Activated naive CD4-positive, alpha-beta T cell treated with anti-CD3 and anti-CD28 coated beads, Interleukin-2, amount 50 U/mL, for 72 hours (primary cell): ENCODE data around the gene UBE2S. TPM values are rescaled to one million over a fixed set of nuclear protein-coding genes. Genes with fewer than 3 reads are reported as not detected.
A peak's percentile ranks its signal among the peaks of the same experiment; 100 is the strongest.

Experiments used
- ATAC-seq, 2 donors: fragments of 150-1000 bp; cut with Tn5 transposase; 2 replicates each; pipeline ENCODE4 v1.10.0; 2021; ENCODE audit warnings: mild to moderate bottlenecking in 2 of 2, moderate library complexity in 2 of 2
- DNase-seq, 2 donors: peaks; one replicate each; pipeline ENCODE4 v3.0.0; 2021 to 2022; ENCODE audit warnings: low spot score in 2 of 2
- H3K27ac Mint-ChIP-seq, 2 donors: one replicate each; pipeline ENCODE4 v1.8.0; 2022; ENCODE audit warnings: mild to moderate bottlenecking in 2 of 2, mixed read lengths in 2 of 2
- H3K36me3 Mint-ChIP-seq, 2 donors: one replicate each; pipeline ENCODE4 v1.8.0; 2022; ENCODE audit warnings: mixed read lengths in 2 of 2
- H3K9me3 Mint-ChIP-seq, 2 donors: one replicate each; pipeline ENCODE4 v1.8.0; 2022; ENCODE audit warnings: mixed read lengths in 2 of 2
- total RNA-seq, 2 donors: library from RNA; stranded (reverse); gene quantifications; one replicate each; pipeline ENCODE4 v1.2.3, GENCODE V29; 2022

The UBE2S gene
- total RNA-seq, 2 donors from 2014 or later, result 192 to 343 TPM

DNA sequence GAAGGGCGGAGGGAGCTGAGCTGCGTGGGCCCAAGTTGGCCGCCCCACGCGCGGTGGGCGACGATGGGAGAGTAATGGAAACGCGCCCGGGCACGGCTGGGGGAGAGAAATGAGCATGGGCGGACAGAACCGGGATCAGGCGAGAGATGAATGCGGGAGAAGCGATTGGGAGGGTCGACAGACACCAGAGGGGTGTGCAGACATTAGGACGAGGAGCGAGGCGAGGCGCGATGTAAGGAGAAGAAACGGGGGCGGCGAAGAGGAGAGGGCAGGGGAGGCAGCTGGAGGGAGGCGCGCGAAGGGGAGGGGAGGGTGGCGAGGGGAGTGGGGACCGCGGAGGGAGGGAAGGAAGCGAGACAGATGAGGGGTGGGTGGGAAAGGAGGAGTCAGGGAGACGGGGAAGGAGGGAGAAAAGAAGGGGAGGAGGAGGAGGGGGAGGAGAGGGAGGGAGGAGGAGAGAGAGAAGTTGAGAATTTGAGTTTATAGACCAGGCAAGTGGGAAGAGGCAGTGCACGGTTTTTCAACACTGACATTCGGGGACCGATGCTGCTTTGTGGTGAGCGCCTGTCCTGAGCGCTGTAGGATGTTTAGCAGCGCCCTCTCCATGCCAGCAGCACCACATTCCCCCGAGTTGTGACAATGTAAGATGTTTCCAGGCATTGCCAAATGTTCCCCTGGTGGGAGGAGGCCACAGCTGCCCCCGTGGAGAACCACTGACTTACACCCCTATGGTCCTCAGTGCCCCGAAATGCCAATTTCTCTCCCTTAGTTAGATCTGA, 35.6 kb upstream of the UBE2S start, which contains the start of gene SHISA7:
SHISA7 (minus strand) TSS at position 256 of the 779 bp plus-strand sequence. CDS start 437 bp downstream, outside the sequence.
- ATAC-seq (no peak), DNase-seq (no peak)
- Mint-ChIP-seq H3K36me3 (peaks cover 7 to 11% of the 10 kb centered on the region in 2 donors), H3K27ac (no peak within 1 kb of the TSS), H3K9me3 (no peaks in the 10 kb centered on the region)

DNA sequence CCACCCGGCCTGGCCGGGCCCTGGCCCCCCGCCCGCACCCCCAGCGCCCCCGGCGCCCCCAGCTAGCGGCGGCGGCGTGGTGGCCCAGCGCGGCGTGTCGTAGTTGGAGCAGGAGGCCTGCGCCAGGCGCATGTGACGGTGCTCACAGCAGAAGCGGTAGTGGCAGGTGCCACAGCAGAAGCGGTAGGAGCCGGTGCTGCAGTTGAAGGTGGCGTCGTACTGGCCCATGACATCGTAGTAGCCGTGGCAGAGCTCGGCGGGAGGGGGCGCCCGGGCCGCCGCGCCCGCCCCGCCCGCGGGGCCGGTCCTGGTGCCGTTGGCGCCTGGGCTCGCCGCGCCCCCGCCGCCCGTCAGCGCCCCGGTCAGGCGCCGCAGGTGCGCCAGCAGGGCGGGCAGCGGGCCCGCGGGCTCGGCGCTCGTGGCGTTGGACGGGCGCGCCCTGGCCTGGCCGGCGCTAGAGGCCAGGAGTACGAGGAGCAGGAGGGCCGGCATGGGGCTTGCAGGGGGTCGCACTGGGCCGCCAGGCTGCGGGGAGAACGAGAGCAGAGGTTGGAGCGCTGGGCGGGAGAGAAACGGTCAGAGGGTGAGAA, 34.9 kb upstream of the UBE2S start:
- peaks cover 7 to 11% of the 10 kb centered on the region in 2 donors for H3K36me3 Mint-ChIP-seq
- no peaks in the 10 kb centered on the region for H3K9me3 Mint-ChIP-seq
- peak in 1 of 2 donors; percentile 39 for ATAC-seq
- no peak for DNase-seq
- no peak overlapping the region for H3K27ac Mint-ChIP-seq

DNA sequence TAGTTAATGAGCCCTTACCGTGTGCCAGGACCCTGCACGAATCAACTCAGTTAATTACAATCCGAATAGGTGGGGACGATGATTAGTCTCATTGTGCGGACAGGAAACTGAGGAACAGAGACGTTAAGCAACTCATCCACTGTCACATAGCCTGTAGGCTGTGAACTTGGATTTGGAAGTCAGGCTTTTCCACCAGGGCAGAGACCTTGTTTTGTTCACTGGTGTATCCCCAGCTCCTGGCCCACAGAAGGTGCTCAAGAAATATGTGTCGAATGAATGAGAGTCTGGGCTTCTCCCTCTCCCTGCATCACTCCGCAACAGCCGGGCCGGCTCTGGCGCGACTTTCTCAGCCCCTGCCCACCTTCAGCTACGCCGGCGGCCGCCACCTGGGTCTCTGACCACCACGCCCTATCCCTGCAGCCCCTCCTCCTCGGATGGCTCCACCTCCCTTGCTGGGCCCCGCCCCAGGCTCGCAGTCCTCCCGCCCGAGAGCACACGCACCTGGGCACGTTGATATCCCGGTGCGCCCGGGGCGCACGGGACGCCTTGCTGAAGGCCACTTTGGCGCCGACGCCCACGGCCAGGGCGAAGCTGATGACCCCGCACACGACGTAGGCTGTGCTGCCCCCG, 34.2 kb upstream of the UBE2S start:
- Mint-ChIP-seq H3K36me3 (peaks cover 7 to 11% of the 10 kb centered on the region in 2 donors), H3K27ac (no peak overlapping the region), H3K9me3 (no peaks in the 10 kb centered on the region)
- ATAC-seq, result peak in 1 of 2 donors; percentile 54
- DNase-seq, result no peak

DNA sequence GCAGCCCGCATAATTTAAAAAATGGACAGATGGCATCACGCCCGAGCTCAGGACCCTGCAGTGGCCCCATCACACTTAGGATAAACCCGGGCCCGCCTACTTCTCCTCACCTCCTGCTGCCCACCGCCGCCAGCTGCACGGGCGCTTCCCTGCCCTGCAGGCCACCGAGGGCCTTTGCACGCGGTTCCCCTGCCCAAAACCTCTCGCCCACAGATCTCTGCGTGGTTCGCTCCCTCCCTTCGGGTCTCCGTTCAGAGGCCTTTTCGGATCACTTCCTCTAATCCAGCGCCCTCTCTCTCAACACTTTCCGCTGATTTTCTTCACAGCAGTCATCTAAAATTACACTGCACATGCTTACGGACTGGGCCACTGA, 33.7 kb upstream of the UBE2S start:
- Mint-ChIP-seq H3K27ac (no peak overlapping the region), H3K9me3 (no peaks in the 10 kb centered on the region), H3K36me3 (peaks cover 7 to 11% of the 10 kb centered on the region in 2 donors)
- ATAC-seq, result no peak
- no peak for DNase-seq

DNA sequence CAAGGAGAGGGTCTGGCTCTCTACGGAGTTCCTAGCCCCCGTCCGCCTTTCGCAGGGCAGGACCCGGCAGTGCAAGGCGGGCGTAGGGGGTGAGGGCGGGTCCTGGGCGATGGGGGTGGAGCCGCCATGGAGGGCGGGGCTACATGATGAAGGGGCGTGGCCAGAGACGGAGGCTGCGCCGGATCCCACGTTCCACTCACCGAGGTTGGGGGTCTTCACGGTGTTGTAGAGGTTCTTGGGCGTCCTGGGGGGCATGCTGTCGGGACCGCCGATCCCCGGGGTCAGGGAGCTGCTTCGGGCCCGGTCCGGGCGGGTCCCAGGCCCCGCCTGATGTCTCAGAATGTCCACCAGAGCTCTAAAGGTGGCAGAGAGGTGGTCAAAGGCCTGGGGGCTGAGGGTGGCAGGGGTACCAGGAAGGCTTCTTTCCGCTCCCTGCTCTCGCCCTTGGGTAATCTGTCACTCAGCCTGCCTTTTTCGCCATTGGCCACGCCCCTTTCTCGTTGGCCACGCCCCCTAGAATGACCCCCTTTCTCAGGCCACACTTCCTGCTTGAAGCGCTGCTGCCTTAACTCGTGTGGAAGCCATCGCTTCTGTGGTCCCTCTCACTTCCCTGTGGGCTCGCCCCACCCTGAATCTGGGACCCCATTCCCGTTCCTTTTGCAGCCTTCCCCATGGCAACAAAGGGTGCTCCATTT, 33.0 kb upstream of the UBE2S start:
- ATAC-seq (peak in 1 of 2 donors; percentile 49), DNase-seq (no peak)
- peaks cover 7 to 11% of the 10 kb centered on the region in 2 donors for H3K36me3 Mint-ChIP-seq
- no peak overlapping the region for H3K27ac Mint-ChIP-seq
- no peaks in the 10 kb centered on the region for H3K9me3 Mint-ChIP-seq

DNA sequence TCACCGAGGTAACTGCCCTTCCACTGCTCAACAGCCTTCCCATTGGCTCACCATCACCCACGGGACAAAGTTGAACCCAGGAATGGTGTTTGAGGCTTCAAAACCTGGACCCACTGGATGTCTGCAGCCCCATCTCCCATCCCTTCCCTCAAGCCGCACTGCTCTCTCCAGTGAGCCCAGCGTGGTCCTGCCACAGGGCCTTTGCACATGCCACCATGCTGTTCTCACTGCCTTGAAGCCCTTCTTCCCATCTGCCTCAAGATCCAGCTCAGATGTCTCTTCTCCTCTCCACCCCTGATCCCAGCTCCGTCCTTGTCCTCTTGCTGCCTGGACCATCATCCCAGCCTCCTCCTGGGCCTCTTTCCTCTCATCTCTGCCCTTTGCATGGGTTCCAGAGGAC, 31.5 kb upstream of the UBE2S start:
- H3K36me3 Mint-ChIP-seq, result peaks cover 7 to 11% of the 10 kb centered on the region in 2 donors
- no peaks in the 10 kb centered on the region for H3K9me3 Mint-ChIP-seq
- DNase-seq, result no peak
- no peak for ATAC-seq
- no peak overlapping the region for H3K27ac Mint-ChIP-seq

DNA sequence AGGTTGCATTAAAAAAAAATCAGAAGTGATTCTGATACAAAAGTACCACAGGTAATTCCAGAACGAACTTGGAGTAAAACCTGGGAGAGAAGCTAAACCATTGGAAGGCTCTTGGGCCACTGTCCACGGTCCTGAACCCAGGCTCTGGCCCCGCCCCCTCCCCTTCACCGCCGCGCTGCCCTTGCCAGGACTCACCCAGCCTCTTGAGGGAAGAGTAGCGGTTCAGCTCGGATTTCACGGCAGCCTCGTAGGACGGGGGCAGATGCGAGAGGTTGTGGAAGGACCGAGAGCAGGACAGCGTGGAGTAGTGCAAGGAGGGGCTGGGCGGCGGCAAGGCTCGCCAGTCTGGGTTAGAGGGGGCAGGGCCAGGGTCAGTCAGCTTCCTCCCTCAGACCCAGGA, 29.8 kb upstream of the UBE2S start:
- H3K9me3 Mint-ChIP-seq, result no peaks in the 10 kb centered on the region
- peak in 1 of 2 donors; percentile 24 for ATAC-seq
- no peak overlapping the region for H3K27ac Mint-ChIP-seq
- peaks cover 7 to 11% of the 10 kb centered on the region in 2 donors for H3K36me3 Mint-ChIP-seq
- DNase-seq, result no peak

DNA sequence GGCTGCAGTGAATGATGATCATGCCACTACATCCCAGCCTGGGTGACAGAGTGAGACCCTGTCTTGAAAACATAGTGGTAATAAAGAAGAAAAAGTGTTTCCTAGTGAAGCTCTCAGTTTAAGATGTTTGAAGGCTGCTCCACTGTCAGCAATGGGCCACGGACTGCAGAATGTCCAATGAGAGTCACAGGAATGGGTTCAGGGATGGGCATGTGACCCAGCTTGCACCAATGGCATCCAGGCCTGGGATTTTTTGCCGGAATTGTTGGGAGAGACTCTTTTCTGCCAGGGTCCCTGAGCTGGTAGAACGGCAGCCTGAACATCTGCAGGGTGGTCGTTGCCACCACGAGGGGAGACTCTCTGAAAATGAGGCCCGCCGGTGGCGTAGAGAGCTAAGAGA, 29.3 kb upstream of the UBE2S start:
- no peak overlapping the region for H3K27ac Mint-ChIP-seq
- no peak for DNase-seq
- H3K36me3 Mint-ChIP-seq, result peaks cover 7 to 11% of the 10 kb centered on the region in 2 donors
- H3K9me3 Mint-ChIP-seq, result no peaks in the 10 kb centered on the region
- ATAC-seq, result no peak

DNA sequence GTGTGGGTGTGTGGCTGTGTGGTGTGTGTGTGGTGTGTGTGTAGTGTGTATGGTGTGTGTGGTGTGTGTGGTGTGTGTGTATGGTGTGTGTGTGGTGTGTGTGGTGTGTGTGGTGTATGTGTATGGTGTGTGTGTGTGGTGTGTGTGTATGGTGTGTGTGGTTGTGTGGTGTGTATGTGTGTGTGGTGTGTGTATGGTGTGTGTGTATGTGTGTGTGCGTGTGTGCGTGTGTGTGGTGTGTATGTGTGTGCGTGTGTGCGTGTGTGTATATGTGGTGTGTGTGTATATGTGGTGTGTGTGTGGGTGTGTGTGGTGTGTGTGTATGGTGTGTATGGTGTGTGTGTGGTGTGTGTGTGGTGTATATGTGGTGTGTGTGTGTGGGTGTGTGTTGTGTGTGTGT, 27.4 kb upstream of the UBE2S start:
- peaks cover 0 to 9% of the 10 kb centered on the region in 2 donors for H3K36me3 Mint-ChIP-seq
- no peak overlapping the region for H3K27ac Mint-ChIP-seq
- no peak for ATAC-seq
- no peak for DNase-seq
- H3K9me3 Mint-ChIP-seq, result peaks cover 0 to 7% of the 10 kb centered on the region in 2 donors

DNA sequence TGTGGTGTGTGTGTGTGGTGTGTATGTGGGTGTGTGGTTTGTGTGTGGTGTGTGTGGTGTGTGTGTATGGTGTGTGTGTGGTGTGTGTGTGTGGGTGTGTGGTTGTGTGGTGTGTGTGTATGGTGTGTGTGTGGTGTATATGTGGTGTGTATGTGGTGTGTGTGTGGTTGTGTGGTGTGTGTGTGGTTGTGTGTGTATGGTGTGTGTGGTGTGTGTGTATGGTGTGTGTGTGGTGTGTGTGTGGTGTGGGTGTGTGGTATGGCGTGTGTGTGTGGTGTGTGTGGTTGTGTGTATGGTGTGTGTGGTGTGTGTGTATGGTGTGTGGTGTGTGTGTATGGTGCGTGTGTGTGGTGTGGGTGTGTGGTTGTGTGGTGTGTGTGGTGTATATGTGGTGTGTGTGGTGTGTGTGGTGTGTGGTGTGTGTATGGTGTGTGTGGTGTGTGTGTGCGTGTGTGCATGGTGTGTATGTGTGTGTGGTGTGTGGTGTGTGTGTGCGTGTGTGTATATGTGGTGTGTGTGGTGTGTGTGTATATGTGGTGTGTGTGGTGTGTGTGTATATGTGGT, 26.9 kb upstream of the UBE2S start:
- no peak for DNase-seq
- Mint-ChIP-seq H3K27ac (no peak overlapping the region), H3K9me3 (peaks cover 0 to 7% of the 10 kb centered on the region in 2 donors), H3K36me3 (peaks cover 0 to 9% of the 10 kb centered on the region in 2 donors)
- no peak for ATAC-seq

DNA sequence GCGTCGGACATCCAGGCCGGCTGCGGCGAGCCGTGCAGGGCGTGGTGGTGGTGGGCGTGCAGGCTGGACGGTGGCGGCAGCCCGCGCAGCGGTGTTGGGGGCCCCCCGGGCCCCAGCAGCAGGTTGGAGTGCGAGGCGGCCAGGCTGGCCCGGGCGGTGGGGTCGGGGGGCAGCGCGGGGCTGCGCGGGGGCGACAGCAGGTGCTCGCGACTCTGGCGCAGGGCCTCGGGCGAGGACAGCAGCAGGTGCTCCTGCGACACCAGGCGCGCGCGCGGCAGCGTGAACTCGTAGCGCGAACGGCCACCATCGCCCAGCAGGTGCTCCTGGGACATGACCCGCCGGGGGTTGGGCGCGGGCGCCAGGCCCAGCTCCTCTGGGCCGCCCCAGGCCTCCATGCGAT, 25.7 kb upstream of the UBE2S start:
- H3K27ac Mint-ChIP-seq, result no peak overlapping the region

DNA sequence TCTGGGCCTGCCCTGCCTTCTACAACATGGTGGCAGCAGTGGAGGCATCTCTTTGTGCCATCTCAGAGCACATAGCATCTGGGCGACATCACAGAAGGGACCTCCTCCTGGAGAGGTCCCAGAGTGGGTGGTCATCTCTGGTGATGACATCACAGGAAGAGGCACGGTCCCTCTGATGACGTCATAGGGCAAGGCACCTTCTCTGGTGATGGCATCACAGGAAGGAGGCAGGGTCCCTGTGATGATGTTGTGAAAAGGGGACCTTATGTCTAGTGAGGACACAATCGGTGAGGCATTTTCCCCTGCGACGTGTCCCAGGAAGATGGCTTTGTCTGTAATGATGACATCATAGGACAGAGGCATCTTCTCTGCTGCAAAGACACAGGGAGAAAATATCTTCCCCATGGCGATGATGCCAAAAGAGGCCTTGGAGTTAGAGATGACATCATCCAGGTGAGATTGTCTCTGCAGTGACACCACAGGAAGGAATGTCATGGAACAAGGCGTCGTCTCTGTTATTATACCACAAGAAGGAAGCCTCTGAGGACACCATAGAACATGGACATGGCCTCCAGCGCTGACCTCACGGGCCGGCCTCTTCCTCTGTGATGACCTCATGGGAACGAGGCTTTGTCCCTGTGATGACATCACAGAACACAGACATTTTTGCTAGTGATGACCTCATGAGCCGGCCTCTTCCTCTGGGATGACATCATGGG, 24.8 kb upstream of the UBE2S start:
- Mint-ChIP-seq H3K9me3 (peaks cover 0 to 7% of the 10 kb centered on the region in 2 donors), H3K36me3 (peaks cover 0 to 9% of the 10 kb centered on the region in 2 donors), H3K27ac (no peak overlapping the region)
- DNase-seq (no peak), ATAC-seq (no peak)

More for the DNA sequence above, 25.7 kb upstream of the UBE2S start:
- no peak for DNase-seq
- Mint-ChIP-seq H3K36me3 (peaks cover 0 to 9% of the 10 kb centered on the region in 2 donors), H3K9me3 (peaks cover 0 to 7% of the 10 kb centered on the region in 2 donors)
- ATAC-seq, result no peak

DNA sequence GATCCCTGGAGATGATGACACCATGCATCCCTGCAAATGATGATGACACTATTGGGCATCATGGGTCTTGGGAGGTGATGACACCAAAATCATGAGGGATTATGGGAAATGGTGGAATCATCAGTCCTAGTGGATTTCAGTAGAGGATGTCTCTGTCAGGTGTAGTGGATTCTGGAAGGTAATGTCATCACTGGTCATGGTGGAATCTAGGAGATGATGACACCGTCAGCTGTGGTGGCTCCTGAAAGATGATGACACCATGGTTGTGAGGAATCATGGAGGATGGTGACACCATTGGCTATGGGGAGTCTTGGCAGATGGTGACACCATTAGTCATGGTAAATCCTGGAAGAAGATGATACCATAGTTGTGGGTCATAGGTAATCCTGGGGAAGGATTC, 23.6 kb upstream of the UBE2S start:
- ATAC-seq (no peak), DNase-seq (no peak)
- no peak overlapping the region for H3K27ac Mint-ChIP-seq
- H3K36me3 Mint-ChIP-seq, result peaks cover 0 to 9% of the 10 kb centered on the region in 2 donors
- H3K9me3 Mint-ChIP-seq, result peaks cover 0 to 7% of the 10 kb centered on the region in 2 donors

DNA sequence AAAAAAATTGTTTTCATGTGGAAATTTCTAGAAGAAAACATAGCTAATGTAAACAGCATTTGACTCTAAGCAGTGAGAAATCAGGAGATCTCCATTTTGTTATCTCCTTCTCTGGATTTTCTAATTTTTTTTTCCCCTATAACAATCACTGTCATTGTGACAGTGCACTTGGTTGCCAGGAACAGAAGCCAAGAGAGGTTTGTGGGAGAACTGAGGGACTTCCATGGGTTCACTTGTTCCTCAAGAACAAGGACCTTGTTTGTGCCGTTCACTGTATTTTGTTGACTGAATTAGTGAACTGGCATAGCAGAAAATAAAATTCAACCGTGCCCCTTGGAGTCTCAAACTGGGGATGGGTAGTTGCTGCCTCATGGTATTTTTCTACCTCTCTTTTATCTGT, 18.5 kb upstream of the UBE2S start:
- Mint-ChIP-seq H3K36me3 (peaks cover 0 to 4% of the 10 kb centered on the region in 2 donors), H3K9me3 (peaks cover 0 to 1% of the 10 kb centered on the region in 2 donors), H3K27ac (no peak overlapping the region)
- ATAC-seq, result no peak
- DNase-seq, result no peak

DNA sequence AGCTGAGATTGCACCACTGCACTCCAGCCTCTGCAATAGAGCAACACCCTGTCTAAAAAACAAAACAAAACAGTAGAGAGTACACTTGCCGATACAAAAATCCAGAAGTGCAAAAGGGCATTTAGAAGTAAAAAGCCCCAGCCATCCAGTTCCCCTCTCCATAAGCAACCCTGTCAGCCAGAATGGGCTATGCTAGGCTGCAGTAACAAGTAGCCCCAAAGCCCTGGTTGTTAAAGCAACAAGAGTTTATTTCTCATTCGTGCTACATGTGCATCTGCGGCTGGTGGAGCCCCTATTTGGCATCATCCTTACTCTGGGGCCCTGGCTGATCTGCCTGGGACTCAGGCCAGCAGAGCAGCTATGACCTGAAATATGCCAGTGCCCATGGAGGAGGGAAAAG, 16.9 kb upstream of the UBE2S start:
- ATAC-seq (no peak), DNase-seq (no peak)
- no peak overlapping the region for H3K27ac Mint-ChIP-seq
- H3K9me3 Mint-ChIP-seq, result no peaks in the 10 kb centered on the region
- H3K36me3 Mint-ChIP-seq, result no peaks in the 10 kb centered on the region
